ENCODE data around the gene CDH4.

CDH4 gene

DNA sequence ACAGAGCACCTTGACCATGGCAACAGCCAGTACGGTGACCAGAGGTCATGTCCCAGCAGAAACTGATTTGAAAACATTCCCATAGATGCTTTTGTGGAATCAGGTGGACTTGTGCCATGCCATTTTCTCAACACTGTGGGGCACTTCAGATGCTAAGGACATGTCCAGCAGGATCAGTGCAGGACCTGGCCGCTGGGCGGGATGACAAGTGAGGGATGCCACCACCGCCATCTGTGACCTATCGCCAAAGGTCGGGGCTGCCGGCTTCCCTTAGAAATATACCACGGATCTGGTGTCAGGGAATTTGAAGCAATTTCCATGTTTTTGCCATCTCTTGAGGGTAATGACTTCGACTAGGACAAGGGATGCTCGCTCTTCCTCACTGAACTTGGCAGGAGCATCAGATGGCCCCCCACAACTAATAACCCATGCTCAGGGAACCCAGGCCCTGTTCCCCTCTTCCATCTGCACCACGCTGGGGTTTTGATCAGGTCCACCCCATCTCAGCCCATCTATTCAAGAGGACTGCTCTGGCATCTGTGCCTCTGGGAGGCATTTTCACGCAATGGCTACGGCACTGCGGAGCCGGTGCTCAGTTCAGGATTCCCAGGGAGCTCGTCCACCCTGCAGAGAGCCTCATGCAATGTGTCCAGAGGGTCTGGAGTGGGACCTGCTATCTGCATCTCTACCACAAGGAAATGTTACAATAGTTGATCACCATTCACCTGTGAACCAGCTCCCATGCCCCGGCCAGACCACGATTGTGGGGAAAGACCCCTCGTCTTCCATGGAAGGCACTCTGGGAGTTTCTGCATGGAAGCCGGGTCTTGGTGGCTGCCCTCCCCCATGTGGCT is 511.1 kb downstream of the CDH4 start:
- Histone ChIP-seq H2AFZ (ENCODE audit: low read depth, low read length) (no peak overlapping the region), H3K79me2 (ENCODE audit: insufficient read depth, low read length) (no peaks in the 10 kb centered on the region), H3K9me3 (ENCODE audit: insufficient read depth, low read length, severe bottlenecking) (no peaks in the 10 kb centered on the region), H3K36me3 (ENCODE audit: insufficient read depth, low read length) (no peaks in the 10 kb centered on the region), H3K9ac (ENCODE audit: low read depth, low read length) (no peak overlapping the region), H3K4me2 (ENCODE audit: insufficient read depth, low read length) (no peak overlapping the region), H4K20me1 (ENCODE audit: insufficient read depth, low read length) (peaks cover 13% of the 10 kb centered on the region; the same call in 1 of the 2 replicates), H3K27me3 (ENCODE audit: insufficient read depth, low read length, poor library complexity) (peaks cover 32% of the 10 kb centered on the region), H3K27ac (ENCODE audit: low read length) (no peak overlapping the region), H3K4me1 (ENCODE audit: insufficient read depth, low read length) (no peaks in the 10 kb centered on the region), H3K4me3 (ENCODE audit: low read depth in 1 of 2, low read length in 2 of 2) (no peak overlapping the region)
- ATAC-seq (ENCODE audit: insufficient read depth, low read depth) (no peak), DNase-seq (no peak)
- TF ChIP-seq CTCF (IDR thresholded peaks at IDR 0.05; ENCODE audit: borderline replicate concordance, extremely low read depth, low read length, poor library complexity, severe bottlenecking) = no peak
- no peak for TF ChIP-seq EZH2 (IDR thresholded peaks at IDR 0.05; ENCODE audit: borderline replicate concordance, low read depth, low read length, severe bottlenecking)

GRCh38 chr20:61763740-61764400 is 511.8 kb downstream of the CDH4 start:
- ATAC-seq (ENCODE audit: insufficient read depth, low read depth) (no peak), DNase-seq (no peak)
- no peak overlapping the region for H3K4me3 ChIP-seq (ENCODE audit: low read depth in 1 of 2, low read length in 2 of 2)
- no peaks in the 10 kb centered on the region for H3K36me3 ChIP-seq (ENCODE audit: insufficient read depth, low read length)
- peaks cover 32% of the 10 kb centered on the region for H3K27me3 ChIP-seq (ENCODE audit: insufficient read depth, low read length, poor library complexity)
- H3K79me2 ChIP-seq (ENCODE audit: insufficient read depth, low read length) = no peaks in the 10 kb centered on the region
- no peak overlapping the region for H3K4me2 ChIP-seq (ENCODE audit: insufficient read depth, low read length)
- no peaks in the 10 kb centered on the region for H3K4me1 ChIP-seq (ENCODE audit: insufficient read depth, low read length)
- no peaks in the 10 kb centered on the region for H3K9me3 ChIP-seq (ENCODE audit: insufficient read depth, low read length, severe bottlenecking)
- H3K27ac ChIP-seq (ENCODE audit: low read length) = no peak overlapping the region
- no peak overlapping the region for H2AFZ ChIP-seq (ENCODE audit: low read depth, low read length)
- TF ChIP-seq CTCF (IDR thresholded peaks at IDR 0.05; ENCODE audit: borderline replicate concordance, extremely low read depth, low read length, poor library complexity, severe bottlenecking) (no peak), EZH2 (IDR thresholded peaks at IDR 0.05; ENCODE audit: borderline replicate concordance, low read depth, low read length, severe bottlenecking) (no peak)
- no peak overlapping the region for H3K9ac ChIP-seq (ENCODE audit: low read depth, low read length)
- peaks cover 13% of the 10 kb centered on the region; the same call in 1 of the 2 replicates for H4K20me1 ChIP-seq (ENCODE audit: insufficient read depth, low read length)

DNA sequence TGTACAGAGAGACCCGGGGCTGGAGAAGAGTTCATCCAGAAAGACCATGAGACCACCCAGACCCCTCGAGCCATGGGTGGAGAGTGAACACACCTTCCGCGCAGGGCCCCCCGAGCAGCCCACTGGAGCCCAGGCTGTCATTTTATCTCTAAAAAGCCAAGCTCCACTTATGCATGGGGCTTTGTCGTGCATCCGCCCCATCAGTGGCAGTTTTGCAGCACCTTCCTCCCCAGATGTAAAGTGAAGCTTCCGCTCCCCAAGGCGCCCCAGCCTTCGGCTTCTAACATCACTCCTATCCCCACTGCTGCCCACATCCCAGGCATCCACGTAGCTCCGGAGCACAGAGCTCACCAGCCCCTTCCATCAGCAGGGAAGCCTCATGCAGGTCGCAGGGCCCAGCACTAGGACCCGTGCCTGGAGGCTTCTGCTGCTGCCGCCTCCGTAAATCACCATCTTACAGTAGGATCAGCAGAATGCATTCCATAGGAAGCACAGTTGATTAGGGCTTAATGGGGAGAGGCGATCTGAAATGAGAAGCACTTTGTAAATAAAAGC is 512.5 kb downstream of the CDH4 start:
- Histone ChIP-seq H3K9me3 (ENCODE audit: insufficient read depth, low read length, severe bottlenecking) (no peaks in the 10 kb centered on the region), H4K20me1 (ENCODE audit: insufficient read depth, low read length) (peaks cover 13% of the 10 kb centered on the region; the same call in 1 of the 2 replicates), H3K27ac (ENCODE audit: low read length) (no peak overlapping the region), H3K9ac (ENCODE audit: low read depth, low read length) (no peak overlapping the region), H3K36me3 (ENCODE audit: insufficient read depth, low read length) (no peaks in the 10 kb centered on the region), H3K4me1 (ENCODE audit: insufficient read depth, low read length) (no peaks in the 10 kb centered on the region), H3K27me3 (ENCODE audit: insufficient read depth, low read length, poor library complexity) (peaks cover 32% of the 10 kb centered on the region), H3K4me2 (ENCODE audit: insufficient read depth, low read length) (no peak overlapping the region), H3K4me3 (ENCODE audit: low read depth in 1 of 2, low read length in 2 of 2) (no peak overlapping the region), H2AFZ (ENCODE audit: low read depth, low read length) (no peak overlapping the region), H3K79me2 (ENCODE audit: insufficient read depth, low read length) (no peaks in the 10 kb centered on the region)
- ATAC-seq (ENCODE audit: insufficient read depth, low read depth) (no peak), DNase-seq (no peak)
- TF ChIP-seq CTCF (IDR thresholded peaks at IDR 0.05; ENCODE audit: borderline replicate concordance, extremely low read depth, low read length, poor library complexity, severe bottlenecking) (no peak), EZH2 (IDR thresholded peaks at IDR 0.05; ENCODE audit: borderline replicate concordance, low read depth, low read length, severe bottlenecking) (no peak)
